Endothelial cell of umbilical vein (primary cell): ENCODE measurements around the gene BNC2. TPM values are rescaled to one million over a fixed set of nuclear protein-coding genes. Genes with fewer than 3 reads are reported as not detected.

ENCODE experiments used
- BruUV-seq: library from RNA; stranded (reverse); fragments of 400-500 nt; replicated peaks from 2 replicates; lab custom pipeline; 2021; lab: Mats Ljungman, UMichigan
- CTCF ChIA-PET: fragments of 300-600, 350-600 bp; sonication (Branson Sonifier 250); formaldehyde crosslinking; loops from one replicate; lab custom pipeline; 2021; ENCODE audit warnings: antibody characterized with exemption, inconsistent platforms; lab: Charles Lee
- POLR2A ChIA-PET: fragments of 300-600, 350-600 bp; sonication (Branson Sonifier 250); formaldehyde crosslinking; loops from one replicate; lab custom pipeline; 2021; ENCODE audit warnings: antibody characterized with exemption, inconsistent platforms; lab: Charles Lee
- DNase-seq: peaks from one replicate; pipeline ENCODE4 v3.0.0-alpha.2; 2011; ENCODE audit warnings: low read depth, low spot score
- FAIRE-seq: peaks from 2 replicates; lab custom pipeline; 2011; peaks lifted over from hg19 to GRCh38; lab: Jason Lieb, UNC
- H2AFZ ChIP-seq: 2 replicates; pipeline ENCODE4 v1.6.0; 2012; ENCODE audit warnings: low read depth, low read length, control low read depth, inconsistent platforms
- H3K27ac ChIP-seq: 2 replicates; pipeline ENCODE4 v1.5.1; 2011; ENCODE audit warnings: low read depth, mild to moderate bottlenecking, control low read depth, low read length, moderate library complexity; ENCODE audit not compliant: insufficient read depth
- H3K27me3 ChIP-seq, 2 experiments: 2 replicates each; pipeline versions ENCODE4 v1.6.0 to v1.6.1; 2011; ENCODE audit warnings: low read length in 2 of 2, mixed read lengths in 1 of 2; ENCODE audit not compliant: control insufficient read depth in 2 of 2, insufficient read depth in 2 of 2
- H3K36me3 ChIP-seq, 2 experiments: 2 replicates in 1 of 2; 3 replicates in 1 of 2; pipeline ENCODE4 v1.5.1; 2011; ENCODE audit warnings: low read length in 2 of 2, mild to moderate bottlenecking in 1 of 2, moderate library complexity in 1 of 2; ENCODE audit not compliant: control insufficient read depth in 2 of 2, insufficient read depth in 2 of 2; ENCODE audit errors: extremely low read depth in 1 of 2
- H3K4me1 ChIP-seq: 3 replicates; pipeline ENCODE4 v1.5.1; 2011; ENCODE audit warnings: mild to moderate bottlenecking, low read length; ENCODE audit not compliant: control insufficient read depth, insufficient read depth; ENCODE audit errors: extremely low read depth
- H3K4me2 ChIP-seq: 2 replicates; pipeline ENCODE4 v1.6.1; 2011; ENCODE audit warnings: low read length, control low read depth, mixed read lengths; ENCODE audit not compliant: insufficient read depth
- H3K4me3 ChIP-seq, 3 experiments: fragments of 200-600 bp in 1 of 3; sonication (generic), shearing (Covaris generic) in 1 of 3; replicated peaks in 1 of 3; 2 replicates each; pipeline ENCODE4 v1.5.1; 2011 to 2016; ENCODE audit warnings: control low read depth in 3 of 3, low read length in 3 of 3, mild to moderate bottlenecking in 2 of 3, inconsistent platforms in 1 of 3, low read depth in 1 of 3, moderate library complexity in 1 of 3; ENCODE audit not compliant: insufficient read depth in 1 of 3
- H3K79me2 ChIP-seq: 2 replicates; pipeline ENCODE4 v1.6.0; 2012; ENCODE audit warnings: low read length, inconsistent platforms; ENCODE audit not compliant: control insufficient read depth, insufficient read depth
- H3K9ac ChIP-seq: replicated peaks from 2 replicates; pipeline ENCODE3; 2011; ENCODE audit warnings: low read length, control low read depth; ENCODE audit not compliant: insufficient read depth; ENCODE audit errors: extremely low read depth
- H3K9me1 ChIP-seq: replicated peaks from 3 replicates; pipeline ENCODE4 v1.6.0; 2011; ENCODE audit warnings: mild to moderate bottlenecking, low read length; ENCODE audit not compliant: control insufficient read depth, insufficient read depth; ENCODE audit errors: extremely low read depth
- H3K9me3 ChIP-seq: replicated peaks from 2 replicates; pipeline ENCODE4 v1.5.1; 2012; ENCODE audit warnings: low read length, inconsistent platforms; ENCODE audit not compliant: control insufficient read depth, insufficient read depth
- H4K20me1 ChIP-seq: replicated peaks from 2 replicates; pipeline ENCODE3; 2011; ENCODE audit warnings: mild to moderate bottlenecking, low read length; ENCODE audit not compliant: control insufficient read depth, insufficient read depth; ENCODE audit errors: extremely low read depth
- CTCF ChIP-seq, 2 donors: IDR thresholded peaks; 1 replicate in 1 of 2; 2 replicates in 1 of 2; pipeline ENCODE4 v1.5.1; 2011; ENCODE audit warnings: low read length in 2 of 2, mild to moderate bottlenecking in 2 of 2, moderate library complexity in 2 of 2, control low read depth in 1 of 2, inconsistent platforms in 1 of 2, low read depth in 1 of 2; ENCODE audit not compliant: insufficient read depth in 1 of 2; ENCODE audit errors: extremely low read depth in 1 of 2
- EZH2 ChIP-seq: IDR thresholded peaks from 2 replicates; pipeline ENCODE4 v1.6.1; 2012; ENCODE audit warnings: borderline replicate concordance, low read depth, mild to moderate bottlenecking, moderate library complexity, low read length, inconsistent platforms; ENCODE audit not compliant: severe bottlenecking
- FOS ChIP-seq: IDR thresholded peaks from 2 replicates; pipeline ENCODE4 v1.6.1; 2011; ENCODE audit warnings: mild to moderate bottlenecking, low read length, moderate library complexity, borderline replicate concordance; ENCODE audit not compliant: insufficient read depth
- GATA2 ChIP-seq: IDR thresholded peaks from 2 replicates; pipeline ENCODE4 v1.7.0; 2011; ENCODE audit warnings: low read depth, mild to moderate bottlenecking, moderate library complexity, mixed read lengths, low read length; ENCODE audit not compliant: insufficient read length, insufficient read depth
- JUN ChIP-seq: IDR thresholded peaks from 2 replicates; pipeline ENCODE4 v1.6.1; 2011; ENCODE audit warnings: borderline replicate concordance, low read depth; ENCODE audit not compliant: insufficient read length, insufficient read depth
- MYC ChIP-seq: IDR thresholded peaks from one replicate; pipeline ENCODE4 v1.6.1; 2011; ENCODE audit warnings: mild to moderate bottlenecking, low read depth, low read length
- POLR2A ChIP-seq: IDR thresholded peaks from 2 replicates; pipeline ENCODE4 v1.6.1; 2012; ENCODE audit warnings: low read depth, mild to moderate bottlenecking, control low read depth, low read length
- POLR2AphosphoS5 ChIP-seq: IDR thresholded peaks from 2 replicates; pipeline ENCODE4 v1.6.1; 2012; ENCODE audit warnings: low read depth, mild to moderate bottlenecking, control low read depth, low read length, moderate library complexity; ENCODE audit not compliant: insufficient read depth
- dilution Hi-C: fragments of 300-500 bp; cut with MboI; formaldehyde crosslinking; loops from one replicate; pipeline ENCODE4 v1.15.0; 2019; ENCODE audit warnings: low sequenced_read_pairs; ENCODE audit not compliant: extremely low pct_ligation_motif_present
- intact Hi-C: fragments of 100-400 bp; cut with micrococcal nuclease; formaldehyde crosslinking; loops from one replicate; pipeline ENCODE4 v1.10.0; 2022
- polyA plus RNA-seq, 4 experiments: library from polyadenylated mRNA; depleted of rRNA in 3 of 4; stranded (reverse) in 3 of 4; unstranded in 1 of 4; fragments of >200 nt; gene quantifications; 2 replicates each; pipeline versions ENCODE4 v1.2.1 to v1.2.3, GENCODE V29; 2011 to 2012; ENCODE audit warnings: missing spikeins in 1 of 4
- total RNA-seq: library from RNA; stranded (reverse); gene quantifications from 2 replicates; pipeline ENCODE4 v1.2.3, GENCODE V29; 2021
- TF ChIP-seq, protein P1 (sequence below): IDR thresholded peaks from 2 replicates; pipeline ENCODE4 v1.6.1; 2011; ENCODE audit not compliant: insufficient read depth, insufficient read length

BNC2 gene
- total and polyA plus RNA-seq, 2 donors (not counting 3 experiments of a cell fraction or from before 2014, with no cell fraction given), result 12.1 to 34.3 TPM

DNA sequence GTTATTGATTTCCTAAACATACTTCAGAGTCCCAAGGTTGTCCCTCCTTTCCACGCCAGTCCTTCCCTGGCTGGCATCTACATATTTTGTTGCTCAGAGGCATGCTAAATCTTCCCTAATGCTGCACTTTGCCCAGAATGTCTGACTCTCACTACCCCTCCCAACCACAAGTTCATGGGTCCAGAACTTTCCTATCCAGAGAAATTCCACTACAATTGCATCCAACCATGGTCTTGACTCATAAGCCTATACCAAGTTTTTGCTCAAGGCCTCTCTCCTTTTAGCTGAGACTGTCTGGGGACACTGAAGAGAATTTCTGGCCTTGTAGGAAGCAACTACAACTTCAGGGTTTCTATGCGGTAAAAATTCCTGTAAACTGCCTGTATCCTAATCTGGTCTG lies 206.3 kb downstream of the BNC2 start:
- H3K79me2 ChIP-seq, result peaks cover 9% of the 10 kb centered on the region
- DNase-seq, result no peak
- no peaks in the 10 kb centered on the region for H3K27me3 ChIP-seq
- H3K36me3 ChIP-seq, result no peaks in the 10 kb centered on the region
- no peak overlapping the region for H2AFZ ChIP-seq
- no peak overlapping the region for H3K4me3 ChIP-seq
- intact Hi-C loops, result no loop called here
- TF ChIP-seq CTCF (IDR thresholded peaks at IDR 0.05; ENCODE audit: extremely low read depth in 1 of 2, insufficient read depth in 1 of 2, low read depth in 1 of 2, low read length in 2 of 2), result no peak
- no peak for TF ChIP-seq POLR2AphosphoS5
- no peak for TF ChIP-seq POLR2A
- no peak for TF ChIP-seq JUN
- TF ChIP-seq MYC, result no peak
- no peak for TF ChIP-seq EZH2
- TF ChIP-seq, protein P1, sequence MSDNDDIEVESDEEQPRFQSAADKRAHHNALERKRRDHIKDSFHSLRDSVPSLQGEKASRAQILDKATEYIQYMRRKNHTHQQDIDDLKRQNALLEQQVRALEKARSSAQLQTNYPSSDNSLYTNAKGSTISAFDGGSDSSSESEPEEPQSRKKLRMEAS, result no peak
- TF ChIP-seq GATA2, result no peak
- TF ChIP-seq FOS, result no peak
- FAIRE-seq, result no peak
- no TSS peak for BruUV-seq
- POLR2A ChIA-PET, result no interaction called here
- CTCF ChIA-PET, result no interaction called here
- H4K20me1 ChIP-seq, result no peaks in the 10 kb centered on the region
- dilution Hi-C loops, result no loop called here
- H3K27ac ChIP-seq, result no peak overlapping the region
- no peaks in the 10 kb centered on the region for H3K4me1 ChIP-seq
- H3K9me1 ChIP-seq, result no peaks in the 10 kb centered on the region
- no peaks in the 10 kb centered on the region for H3K9me3 ChIP-seq
- H3K4me2 ChIP-seq, result no peak overlapping the region
- H3K9ac ChIP-seq, result no peak overlapping the region
